GM12875 (cell line): ENCODE data around the gene TEX47.

ENCODE experiments used
- H3K4me3 ChIP-seq: one replicate; pipeline ENCODE4 v1.5.1; 2011; ENCODE audit warnings: low read depth, low read length, control low read depth
- CTCF ChIP-seq: IDR thresholded peaks from 2 replicates; pipeline ENCODE4 v1.5.1; 2011; ENCODE audit warnings: low read depth, mild to moderate bottlenecking, control low read depth, inconsistent platforms, low read length, moderate library complexity, borderline replicate concordance; ENCODE audit not compliant: insufficient read depth

TEX47 gene

GRCh38 chr7:88756802-88757201 lies 38.7 kb downstream of the TEX47 start:
- H3K4me3 ChIP-seq = no peak overlapping the region
- no peak for TF ChIP-seq CTCF

- TF ChIP-seq CTCF = no peak
- no peak overlapping the region for H3K4me3 ChIP-seq
Observed at GRCh38 chr7:88746126-88746525, 49.4 kb downstream of the TEX47 start.
